Astrocyte of the spinal cord (primary cell): ENCODE measurements around the gene TENT5C.

Experiments used
- DNase-seq: peaks from one replicate; pipeline ENCODE4 v3.0.0; 2011; ENCODE audit warnings: low read depth, low spot score
- H3K4me3 ChIP-seq: 2 replicates; pipeline ENCODE4 v1.5.1; 2011; ENCODE audit warnings: low read depth, mild to moderate bottlenecking, low read length, moderate library complexity
- in situ Hi-C: cut with HindIII; loops from 2 replicates; pipeline ENCODE4 v1.10.0; 2017; ENCODE audit warnings: low sequenced_read_pairs
- TF ChIP-seq, protein P1 (sequence below): IDR thresholded peaks from 2 replicates; pipeline ENCODE4 v1.5.1; 2012; ENCODE audit warnings: low read depth, mild to moderate bottlenecking, low read length, inconsistent platforms

TENT5C gene

DNA sequence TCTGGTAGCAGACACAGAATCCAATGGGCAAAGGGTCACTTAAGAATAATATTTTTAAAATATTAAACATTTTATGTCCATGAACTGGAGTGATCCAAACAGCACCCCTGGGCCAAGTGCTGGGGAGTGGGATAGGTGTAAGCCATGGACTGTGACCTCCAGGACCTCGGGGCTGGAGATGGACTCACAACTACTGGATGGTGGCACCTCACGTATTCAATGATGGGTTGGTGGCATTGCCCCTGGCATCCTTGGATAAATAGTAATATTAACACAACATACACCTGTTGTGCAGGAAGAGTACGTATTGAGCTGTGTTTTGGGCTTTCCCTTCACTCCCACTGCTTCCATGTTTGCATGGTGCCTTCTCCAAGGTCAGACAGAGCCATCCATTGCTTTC is 39.3 kb upstream of the TENT5C start:
- TF ChIP-seq, protein P1, sequence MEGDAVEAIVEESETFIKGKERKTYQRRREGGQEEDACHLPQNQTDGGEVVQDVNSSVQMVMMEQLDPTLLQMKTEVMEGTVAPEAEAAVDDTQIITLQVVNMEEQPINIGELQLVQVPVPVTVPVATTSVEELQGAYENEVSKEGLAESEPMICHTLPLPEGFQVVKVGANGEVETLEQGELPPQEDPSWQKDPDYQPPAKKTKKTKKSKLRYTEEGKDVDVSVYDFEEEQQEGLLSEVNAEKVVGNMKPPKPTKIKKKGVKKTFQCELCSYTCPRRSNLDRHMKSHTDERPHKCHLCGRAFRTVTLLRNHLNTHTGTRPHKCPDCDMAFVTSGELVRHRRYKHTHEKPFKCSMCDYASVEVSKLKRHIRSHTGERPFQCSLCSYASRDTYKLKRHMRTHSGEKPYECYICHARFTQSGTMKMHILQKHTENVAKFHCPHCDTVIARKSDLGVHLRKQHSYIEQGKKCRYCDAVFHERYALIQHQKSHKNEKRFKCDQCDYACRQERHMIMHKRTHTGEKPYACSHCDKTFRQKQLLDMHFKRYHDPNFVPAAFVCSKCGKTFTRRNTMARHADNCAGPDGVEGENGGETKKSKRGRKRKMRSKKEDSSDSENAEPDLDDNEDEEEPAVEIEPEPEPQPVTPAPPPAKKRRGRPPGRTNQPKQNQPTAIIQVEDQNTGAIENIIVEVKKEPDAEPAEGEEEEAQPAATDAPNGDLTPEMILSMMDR, result no peak
- DNase-seq, result no peak
- H3K4me3 ChIP-seq, result no peak overlapping the region
- in situ Hi-C loops, result no loop called here

DNA sequence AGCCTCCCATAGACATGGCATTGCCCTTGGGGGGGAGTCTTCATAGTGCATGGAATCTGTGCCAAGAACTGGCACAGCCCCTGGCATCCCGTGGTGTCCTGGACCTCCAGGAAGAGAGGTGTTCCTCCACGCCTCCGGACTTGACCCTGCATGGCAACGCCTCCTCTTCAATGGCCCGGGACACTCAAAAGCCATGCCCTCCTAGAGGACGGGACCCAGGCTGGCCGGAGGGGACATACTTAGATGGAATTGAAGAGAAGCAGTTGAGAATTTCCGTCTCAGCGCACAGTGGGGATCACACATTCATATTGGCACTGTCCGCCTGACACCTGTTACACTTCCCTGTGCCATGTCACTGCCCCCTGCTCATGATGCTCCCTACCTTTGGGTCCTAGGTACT is 38.4 kb upstream of the TENT5C start:
- no peak for DNase-seq
- H3K4me3 ChIP-seq, result no peak overlapping the region
- in situ Hi-C loops, result no loop called here
- TF ChIP-seq, protein P1, result no peak

DNA sequence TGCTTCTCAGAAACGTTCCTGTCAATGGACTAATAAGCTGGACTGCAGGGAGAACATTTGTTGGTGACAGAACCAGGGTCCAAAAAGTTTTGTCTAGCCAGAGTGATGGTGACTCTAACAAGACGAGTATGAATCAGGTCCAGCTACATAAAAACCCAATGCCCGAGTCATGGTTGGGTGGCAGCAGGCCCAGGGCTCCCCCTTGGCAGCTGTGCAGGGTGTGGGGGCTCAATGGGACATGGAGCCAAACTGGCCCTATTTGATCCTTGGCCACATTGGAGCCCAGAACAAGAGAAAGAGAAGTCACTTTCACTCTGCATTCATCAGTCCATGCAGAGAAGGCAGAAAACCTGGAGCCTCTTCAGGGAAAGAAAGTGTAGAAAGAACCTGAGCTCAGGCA is 37.9 kb upstream of the TENT5C start:
- H3K4me3 ChIP-seq, result no peak overlapping the region
- in situ Hi-C loops, result no loop called here
- no peak for DNase-seq
- TF ChIP-seq, protein P1, result no peak

DNA sequence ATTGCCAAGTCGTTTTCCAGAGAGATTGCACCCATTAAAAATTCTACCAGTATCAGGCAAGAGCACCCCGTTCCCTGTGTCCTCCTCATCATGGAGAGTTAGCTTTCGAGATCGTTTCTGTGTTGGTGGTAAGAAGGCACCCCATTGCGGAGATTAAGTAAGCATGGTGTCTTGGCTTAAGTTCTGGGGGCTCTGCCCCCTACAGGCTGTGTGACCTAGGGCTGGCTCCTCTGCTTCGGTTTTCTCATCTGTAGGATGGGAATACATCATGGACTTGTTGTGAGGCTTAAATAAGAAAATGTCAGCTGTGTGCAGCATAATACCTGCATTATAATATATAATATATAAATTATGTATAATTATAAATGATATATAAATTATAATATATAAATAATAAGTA is 36.8 kb upstream of the TENT5C start:
- no peak for DNase-seq
- in situ Hi-C loops, result no loop called here
- H3K4me3 ChIP-seq, result no peak overlapping the region
- TF ChIP-seq, protein P1, result no peak

DNA sequence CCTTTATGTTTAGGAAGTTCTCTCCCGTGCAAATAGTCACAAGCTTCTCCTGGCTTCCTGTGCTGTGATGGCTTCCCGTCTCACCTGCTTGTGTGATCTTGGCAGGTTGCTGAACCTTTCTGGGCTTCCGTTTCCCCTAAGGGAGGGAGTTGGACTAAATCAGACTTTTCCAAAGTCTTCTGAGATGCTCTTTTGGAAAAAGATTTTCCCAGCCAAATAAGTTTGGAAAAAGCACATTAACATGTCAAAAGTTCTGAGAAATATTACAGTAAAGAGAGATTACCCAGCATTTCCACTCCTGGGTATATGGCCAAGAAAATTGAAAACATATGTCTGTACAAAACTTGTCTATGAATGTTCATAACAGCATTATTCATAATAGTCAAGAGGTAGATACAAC is 36.0 kb upstream of the TENT5C start:
- in situ Hi-C loops, result no loop called here
- DNase-seq, result no peak
- TF ChIP-seq, protein P1, result no peak
- H3K4me3 ChIP-seq, result no peak overlapping the region

DNA sequence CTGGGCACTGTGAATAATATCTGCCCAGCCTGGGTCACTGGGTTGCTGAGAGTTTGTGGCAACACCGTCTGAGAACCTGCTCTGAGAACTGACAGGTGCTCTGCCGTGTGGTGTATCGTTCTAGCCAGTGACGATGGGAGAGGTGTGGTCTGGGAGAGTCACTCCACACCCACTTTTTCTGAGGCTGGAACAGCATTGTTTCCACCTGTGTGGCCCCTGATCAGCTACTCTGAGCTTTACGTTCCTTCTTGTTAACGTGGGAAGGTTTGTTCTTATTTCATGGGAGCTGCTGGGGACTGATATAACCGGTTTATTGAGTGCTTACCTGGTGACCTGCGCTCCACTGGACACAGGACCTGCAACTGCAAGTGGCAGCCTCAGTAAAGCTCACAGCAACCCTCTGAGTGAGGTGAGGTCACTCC is 34.8 kb upstream of the TENT5C start:
- TF ChIP-seq, protein P1, result no peak
- in situ Hi-C loops, result no loop called here
- no peak overlapping the region for H3K4me3 ChIP-seq
- DNase-seq, result no peak

DNA sequence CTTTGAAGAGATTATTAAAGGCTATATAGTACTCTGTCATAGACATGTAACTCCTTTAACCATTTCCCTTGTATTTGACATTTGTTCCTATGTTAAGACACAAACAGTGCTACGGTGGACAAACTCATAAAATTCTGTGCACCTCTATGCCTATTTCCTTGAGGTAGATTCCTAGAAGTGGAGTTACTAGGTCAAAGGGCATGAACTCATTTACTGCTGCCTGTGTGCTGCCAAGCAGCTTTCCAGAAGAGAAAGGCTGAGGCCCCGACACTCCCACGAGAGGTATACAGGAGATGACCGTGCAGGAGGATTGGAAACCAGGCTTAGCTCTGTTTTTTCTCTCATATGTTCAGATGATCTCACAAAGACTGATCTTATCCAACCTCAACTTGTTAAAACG is 34.4 kb upstream of the TENT5C start:
- in situ Hi-C loops, result no loop called here

More for the DNA sequence above, 34.4 kb upstream of the TENT5C start:
- no peak for DNase-seq
- TF ChIP-seq, protein P1, result no peak
- H3K4me3 ChIP-seq, result no peak overlapping the region
